PC-3 (cell line): ENCODE measurements around the gene REEP1. TPM values are rescaled to one million over a fixed set of nuclear protein-coding genes. Genes with fewer than 3 reads are reported as not detected.

Experiments used
- ATAC-seq: fragments of 200-7000 bp; cut with Tn5 transposase; 2 replicates; pipeline ENCODE4 v1.9.1; 2020; ENCODE audit warnings: mild to moderate bottlenecking, moderate library complexity
- BruUV-seq: library from RNA; stranded (reverse); fragments of 400-500 nt; replicated peaks from 2 replicates; lab custom pipeline; 2021; lab: Mats Ljungman, UMichigan
- CTCF ChIA-PET: fragments of 300-600 bp; sonication (Branson Sonifier 250); formaldehyde crosslinking; loops from one replicate; lab custom pipeline; 2022; ENCODE audit warnings: antibody characterized with exemption; lab: Charles Lee
- POLR2A ChIA-PET: fragments of 300-600 bp; sonication (Branson Sonifier 250); formaldehyde crosslinking; loops from one replicate; lab custom pipeline; 2022; ENCODE audit warnings: antibody characterized with exemption; ENCODE audit not compliant: unreplicated experiment; lab: Charles Lee
- DNase-seq: peaks from one replicate; pipeline ENCODE4 v3.0.0-alpha.2; 2015
- H2AFZ ChIP-seq: fragments of 300-600 bp; sonication (generic); 2 replicates; pipeline ENCODE4 v1.6.0; 2016; ENCODE audit warnings: antibody characterized with exemption, low read length
- H3F3A ChIP-seq: fragments of 300-600 bp; sonication (generic); one replicate; pipeline ENCODE4 v1.6.0; 2017; ENCODE audit warnings: antibody characterized with exemption, low read length, control low read depth, mild to moderate bottlenecking; ENCODE audit not compliant: unreplicated experiment
- H3K27ac ChIP-seq: fragments of 300-600 bp; sonication (generic); 2 replicates; pipeline ENCODE4 v1.5.1; 2016; ENCODE audit warnings: mild to moderate bottlenecking, low read length
- H3K27me3 ChIP-seq: fragments of 300-600 bp; sonication (generic); 2 replicates; pipeline ENCODE4 v1.6.1; 2016; ENCODE audit warnings: low read length, mixed read lengths
- H3K36me3 ChIP-seq: fragments of 300-600 bp; sonication (generic); 2 replicates; pipeline ENCODE4 v1.6.1; 2016; ENCODE audit warnings: low read depth, mixed run types, low read length, mixed read lengths
- H3K4me1 ChIP-seq: fragments of 300-600 bp; sonication (generic); 2 replicates; pipeline ENCODE4 v1.5.1; 2016; ENCODE audit warnings: low read length; ENCODE audit not compliant: insufficient read depth
- H3K4me2 ChIP-seq: fragments of 300-600 bp; sonication (generic); 2 replicates; pipeline ENCODE4 v1.6.0; 2016; ENCODE audit warnings: low read length
- H3K4me3 ChIP-seq: fragments of 300-600 bp; sonication (generic); 2 replicates; pipeline ENCODE4 v1.5.1; 2016; ENCODE audit warnings: mild to moderate bottlenecking, low read length, mixed read lengths
- H3K79me2 ChIP-seq: fragments of 300-600 bp; sonication (generic); 2 replicates; pipeline ENCODE4 v1.6.1; 2017; ENCODE audit warnings: low read length, mixed read lengths
- H3K9ac ChIP-seq: fragments of 300-600 bp; sonication (generic); 2 replicates; pipeline ENCODE4 v1.6.0; 2016; ENCODE audit warnings: mild to moderate bottlenecking, low read length
- H3K9me2 ChIP-seq: fragments of 300-600 bp; sonication (generic); replicated peaks from 2 replicates; pipeline ENCODE4 v1.6.1; 2016; ENCODE audit warnings: mixed run types, low read length, mixed read lengths
- H3K9me3 ChIP-seq: fragments of 300-600 bp; sonication (generic); 2 replicates; pipeline ENCODE4 v1.6.1; 2016; ENCODE audit warnings: low read length, mixed read lengths
- H4K20me1 ChIP-seq: fragments of 300-600 bp; sonication (generic); 2 replicates; pipeline ENCODE4 v1.6.1; 2016; ENCODE audit warnings: low read length, mixed read lengths
- EZH2 ChIP-seq: fragments of 300-600 bp; sonication (generic); IDR thresholded peaks from one replicate; pipeline ENCODE4 v1.6.1; 2017; ENCODE audit warnings: antibody characterized with exemption, mild to moderate bottlenecking, low read length; ENCODE audit not compliant: unreplicated experiment
- EZH2phosphoT487 ChIP-seq: fragments of 300-600 bp; sonication (generic); IDR thresholded peaks from 2 replicates; pipeline ENCODE4 v1.6.1; 2018; ENCODE audit warnings: mild to moderate bottlenecking, antibody characterized with exemption, low read length, borderline replicate concordance
- intact Hi-C: fragments of 100-400 bp; cut with micrococcal nuclease; formaldehyde crosslinking; loops from 2 replicates; pipeline ENCODE4 v1.9.0; 2023
- total RNA-seq: library from RNA; depleted of rRNA; stranded (reverse); fragments of >200 nt; gene quantifications from 2 replicates; pipeline ENCODE4 v1.2.3, GENCODE V29; 2014
- TF ChIP-seq, protein P1 (sequence below): fragments of 300-600 bp; sonication (generic); conservative IDR thresholded peaks from 2 replicates; pipeline ENCODE4 v1.5.1; 2017; ENCODE audit warnings: antibody characterized with exemption, low read depth, mild to moderate bottlenecking, low read length

The REEP1 gene
- total RNA-seq, 1 experiment from 2014 or later = not detected

DNA sequence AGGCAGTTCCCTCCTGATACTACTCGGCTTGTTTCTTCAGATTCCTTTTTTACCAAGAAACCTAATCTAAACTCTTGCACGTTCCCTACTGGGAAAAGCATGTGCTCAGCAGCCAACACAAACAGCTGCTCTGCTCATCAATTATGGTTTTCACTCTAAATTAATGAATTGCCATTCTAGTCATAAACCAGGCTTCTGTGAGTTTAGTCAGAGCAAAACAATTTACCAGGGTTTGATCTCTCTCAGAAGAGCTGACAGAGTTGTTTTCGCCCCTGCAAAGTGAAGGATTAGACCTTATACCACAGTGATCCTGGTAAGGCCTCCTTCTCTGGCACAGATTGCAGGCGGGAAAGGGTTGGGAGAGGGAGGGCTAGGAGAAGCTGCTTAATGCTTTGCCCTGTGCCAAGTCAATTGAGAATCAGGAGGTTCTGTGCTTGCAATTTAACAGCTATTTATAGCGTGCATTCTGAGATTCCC, 57.2 kb downstream of the REEP1 start:
- Histone ChIP-seq H3K27me3 (peaks cover 54% of the 10 kb centered on the region), H3K79me2 (no peaks in the 10 kb centered on the region), H4K20me1 (no peaks in the 10 kb centered on the region), H3K4me1 (no peaks in the 10 kb centered on the region), H2AFZ (no peak overlapping the region), H3K9me2 (no peaks in the 10 kb centered on the region), H3F3A (no peaks in the 10 kb centered on the region), H3K9me3 (no peaks in the 10 kb centered on the region), H3K36me3 (no peaks in the 10 kb centered on the region), H3K9ac (no peak overlapping the region), H3K27ac (no peak overlapping the region), H3K4me3 (no peak overlapping the region), H3K4me2 (no peak overlapping the region)
- no TSS peak for BruUV-seq
- ATAC-seq = no peak
- POLR2A ChIA-PET = no interaction called here
- DNase-seq = no peak
- CTCF ChIA-PET = no interaction called here
- TF ChIP-seq, protein P1, sequence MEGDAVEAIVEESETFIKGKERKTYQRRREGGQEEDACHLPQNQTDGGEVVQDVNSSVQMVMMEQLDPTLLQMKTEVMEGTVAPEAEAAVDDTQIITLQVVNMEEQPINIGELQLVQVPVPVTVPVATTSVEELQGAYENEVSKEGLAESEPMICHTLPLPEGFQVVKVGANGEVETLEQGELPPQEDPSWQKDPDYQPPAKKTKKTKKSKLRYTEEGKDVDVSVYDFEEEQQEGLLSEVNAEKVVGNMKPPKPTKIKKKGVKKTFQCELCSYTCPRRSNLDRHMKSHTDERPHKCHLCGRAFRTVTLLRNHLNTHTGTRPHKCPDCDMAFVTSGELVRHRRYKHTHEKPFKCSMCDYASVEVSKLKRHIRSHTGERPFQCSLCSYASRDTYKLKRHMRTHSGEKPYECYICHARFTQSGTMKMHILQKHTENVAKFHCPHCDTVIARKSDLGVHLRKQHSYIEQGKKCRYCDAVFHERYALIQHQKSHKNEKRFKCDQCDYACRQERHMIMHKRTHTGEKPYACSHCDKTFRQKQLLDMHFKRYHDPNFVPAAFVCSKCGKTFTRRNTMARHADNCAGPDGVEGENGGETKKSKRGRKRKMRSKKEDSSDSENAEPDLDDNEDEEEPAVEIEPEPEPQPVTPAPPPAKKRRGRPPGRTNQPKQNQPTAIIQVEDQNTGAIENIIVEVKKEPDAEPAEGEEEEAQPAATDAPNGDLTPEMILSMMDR = no peak
- no peak for TF ChIP-seq EZH2
- TF ChIP-seq EZH2phosphoT487 = no peak
- intact Hi-C loops = no loop called here

DNA sequence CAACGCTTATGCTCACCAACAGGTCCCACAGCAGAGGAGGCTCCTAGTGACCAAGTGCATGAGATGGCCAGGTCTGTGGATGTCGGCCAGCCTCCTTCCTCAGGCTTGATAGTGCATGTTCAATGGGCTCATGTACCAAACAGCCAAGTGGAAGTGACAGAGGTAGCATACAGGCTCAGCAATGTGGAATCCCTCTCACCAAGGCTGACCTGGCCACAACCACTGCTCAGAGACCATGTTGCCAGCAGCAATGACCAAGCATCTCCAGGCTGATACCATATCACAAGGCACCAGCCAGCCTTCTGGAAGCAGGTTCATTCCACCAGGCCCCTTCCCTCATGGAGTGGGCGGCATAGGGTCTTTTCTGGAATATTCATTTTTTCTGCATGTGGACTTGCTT, 61.5 kb downstream of the REEP1 start:
- Histone ChIP-seq H3K9me2 (no peaks in the 10 kb centered on the region), H4K20me1 (no peaks in the 10 kb centered on the region), H3K79me2 (no peaks in the 10 kb centered on the region), H3K4me1 (peaks cover 6% of the 10 kb centered on the region; the same call in 1 of the 2 replicates), H3K4me2 (no peak overlapping the region), H3K27me3 (peaks cover 40% of the 10 kb centered on the region), H3K4me3 (no peak overlapping the region), H3F3A (no peaks in the 10 kb centered on the region), H3K36me3 (no peaks in the 10 kb centered on the region), H3K27ac (no peak overlapping the region), H3K9me3 (peaks cover 9% of the 10 kb centered on the region), H3K9ac (no peak overlapping the region), H2AFZ (no peak overlapping the region)
- CTCF ChIA-PET = no interaction called here
- DNase-seq = no peak
- ATAC-seq = no peak
- no TSS peak for BruUV-seq
- POLR2A ChIA-PET = no interaction called here
- TF ChIP-seq, protein P1 = no peak
- no peak for TF ChIP-seq EZH2phosphoT487
- no peak for TF ChIP-seq EZH2
- intact Hi-C loops = no loop called here

DNA sequence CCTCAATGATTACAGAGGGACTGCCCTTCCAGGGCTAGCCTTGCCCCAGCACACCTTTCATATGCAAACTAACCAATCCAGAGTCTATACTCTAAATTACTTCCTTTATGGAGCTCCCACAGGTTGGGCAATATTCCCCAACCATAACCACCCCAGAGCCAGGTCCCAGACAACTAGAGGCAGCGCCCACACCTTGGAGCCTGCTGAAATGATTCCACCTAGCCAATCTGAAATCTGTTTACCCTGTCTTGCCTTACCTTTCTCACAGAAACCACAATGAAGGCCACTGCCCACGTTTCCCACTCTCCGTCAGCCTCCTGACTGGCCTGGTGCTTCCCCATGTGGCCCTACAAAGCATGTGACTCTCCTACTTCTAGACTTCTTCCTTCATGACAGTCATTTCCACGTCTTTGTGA, 62.0 kb downstream of the REEP1 start:
- DNase-seq (no peak), ATAC-seq (no peak)
- Histone ChIP-seq H3K4me1 (peaks cover 6% of the 10 kb centered on the region; the same call in 1 of the 2 replicates), H3K27me3 (peaks cover 34% of the 10 kb centered on the region), H3K4me3 (no peak overlapping the region), H2AFZ (no peak overlapping the region), H3K27ac (no peak overlapping the region), H3K4me2 (no peak overlapping the region), H3F3A (no peaks in the 10 kb centered on the region), H3K9me3 (peaks cover 13% of the 10 kb centered on the region), H3K79me2 (no peaks in the 10 kb centered on the region), H3K9ac (no peak overlapping the region), H3K36me3 (no peaks in the 10 kb centered on the region), H3K9me2 (no peaks in the 10 kb centered on the region), H4K20me1 (no peaks in the 10 kb centered on the region)
- ChIA-PET POLR2A (no interaction called here), CTCF (no interaction called here)
- intact Hi-C loops = no loop called here
- TF ChIP-seq, protein P1 = no peak
- TF ChIP-seq EZH2phosphoT487 (no peak), EZH2 (no peak)
- no TSS peak for BruUV-seq
